GM19193 (cell line): Measurements from ENCODE around the gene CDHR3.

Source experiments
- POLR2A ChIP-seq: IDR thresholded peaks from 4 replicates; pipeline ENCODE4 v1.6.1; 2011; ENCODE audit not compliant: insufficient read depth, insufficient read length; ENCODE audit errors: extremely low read depth

Gene CDHR3

DNA sequence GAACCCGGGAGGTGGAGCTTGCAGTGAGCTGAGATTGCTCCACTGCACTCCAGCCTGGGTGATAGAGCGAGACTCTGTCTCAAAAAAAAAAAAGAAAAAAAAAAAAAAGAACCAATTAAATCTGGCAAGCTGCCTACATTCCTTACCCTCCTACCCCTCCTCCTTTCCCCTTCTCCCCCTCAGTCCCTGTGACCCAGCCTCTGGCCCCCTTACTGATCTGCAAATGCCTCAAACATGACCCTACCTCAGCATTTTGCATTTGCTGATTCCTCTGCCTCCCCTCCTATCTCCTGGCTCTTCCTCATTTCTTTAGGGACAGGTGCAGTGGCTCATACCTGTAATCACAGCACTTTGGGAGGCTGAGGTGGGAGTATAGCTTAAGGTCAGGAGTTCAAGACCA, 19.3 kb downstream of the CDHR3 start:
- no peak for TF ChIP-seq POLR2A

DNA sequence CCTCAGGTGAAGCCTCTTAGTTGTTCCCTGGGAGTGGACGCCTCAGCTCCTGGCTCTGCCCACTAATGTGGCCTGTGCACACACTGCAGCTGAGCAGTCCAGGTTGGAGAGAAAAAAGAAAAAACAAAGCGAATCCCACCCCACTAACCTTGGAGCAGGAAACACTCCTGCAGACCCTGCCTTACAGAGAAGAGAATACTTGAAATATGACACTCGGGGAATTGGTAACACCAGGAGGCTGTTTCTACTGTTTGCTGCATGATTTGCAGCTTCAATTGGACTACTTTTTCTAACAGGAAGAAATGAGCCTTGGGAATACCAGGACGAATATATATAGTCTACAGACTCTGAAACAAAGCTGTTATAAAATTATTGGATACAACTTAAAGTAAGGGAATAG, 22.2 kb downstream of the CDHR3 start:
- TF ChIP-seq POLR2A: no peak

DNA sequence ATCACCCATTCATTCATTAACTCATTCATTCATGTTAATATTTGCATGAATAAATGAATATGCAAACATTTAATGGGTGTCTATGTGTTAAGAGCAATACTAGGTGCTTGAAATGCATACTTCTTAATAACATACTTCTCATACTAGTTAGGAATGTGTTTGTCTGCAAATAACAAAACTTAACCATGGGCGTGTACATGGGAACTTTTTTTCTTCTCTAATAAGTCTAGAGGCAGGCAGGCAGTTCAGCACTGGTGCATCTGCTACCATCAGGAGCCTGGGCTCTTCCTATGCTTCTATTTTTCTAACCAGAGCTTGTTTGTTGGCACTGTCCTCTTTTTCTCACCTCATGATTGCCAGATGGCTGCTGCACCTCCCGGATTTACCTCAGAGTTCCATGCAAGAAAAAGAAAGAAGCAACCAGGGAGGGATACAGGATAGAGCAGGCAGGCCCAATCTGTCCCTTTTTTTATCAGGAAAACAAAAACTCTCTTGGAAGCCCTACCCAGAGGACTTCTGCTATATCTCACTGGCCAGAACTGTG, 22.7 kb downstream of the CDHR3 start:
- TF ChIP-seq POLR2A: no peak

DNA sequence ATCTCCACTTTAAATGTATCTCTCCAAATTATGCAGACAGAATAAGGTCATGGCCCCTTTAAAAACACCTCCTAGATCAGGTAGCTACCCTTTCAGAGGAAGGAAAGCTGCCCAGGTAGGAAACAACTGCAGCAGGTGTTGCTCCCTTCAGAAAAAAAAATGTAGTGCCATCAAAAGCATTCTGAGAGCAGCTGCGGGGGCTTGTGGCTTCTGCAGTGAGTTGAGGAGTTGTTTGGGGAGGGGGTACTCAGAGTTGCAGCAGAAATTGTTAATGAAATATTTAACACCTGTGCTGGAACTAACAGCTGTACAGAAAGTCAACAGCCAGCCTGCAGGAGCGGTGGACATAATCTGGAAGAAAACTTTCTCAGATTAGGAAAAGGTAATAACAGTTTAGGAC, 24.0 kb downstream of the CDHR3 start:
- TF ChIP-seq POLR2A: no peak

DNA sequence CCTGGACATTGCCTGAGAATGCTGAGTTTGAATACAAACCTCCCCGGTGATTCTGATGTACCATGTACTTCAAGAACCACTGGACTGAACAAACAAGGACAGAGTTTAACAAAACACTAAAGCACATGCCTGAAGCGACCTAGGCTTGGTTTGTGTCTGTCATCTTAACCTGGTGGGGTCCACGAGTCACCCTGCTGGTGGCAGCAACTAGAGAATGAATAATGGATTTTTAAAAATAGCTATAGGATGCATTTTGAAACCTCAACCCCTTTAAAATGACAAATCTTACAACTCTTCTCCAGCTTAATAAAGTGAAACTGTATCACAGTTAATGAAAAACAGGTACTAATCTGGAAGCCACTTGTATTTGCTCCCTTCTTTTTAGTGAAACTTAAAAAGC, 25.2 kb downstream of the CDHR3 start:
- TF ChIP-seq POLR2A: no peak

DNA sequence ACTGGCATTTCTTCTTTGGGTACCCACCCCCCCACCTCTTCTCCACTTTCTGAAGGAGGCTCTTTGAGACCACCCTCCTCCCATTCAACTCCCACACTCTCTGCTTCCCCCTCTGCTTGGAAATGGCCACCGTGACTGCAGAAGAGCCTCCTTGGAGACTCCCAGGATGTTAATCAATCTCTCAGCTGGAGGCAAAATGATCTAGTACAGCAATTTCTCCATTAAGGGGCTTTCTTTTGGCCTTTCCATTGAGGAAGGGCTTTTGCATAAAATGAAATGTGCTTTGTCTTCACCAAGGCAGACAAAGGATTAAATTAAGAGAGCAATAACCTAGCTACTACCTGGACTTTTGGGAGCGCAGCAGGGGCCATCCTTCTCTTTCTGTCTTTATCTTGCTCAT, 26.1 kb downstream of the CDHR3 start:
- no peak for TF ChIP-seq POLR2A

DNA sequence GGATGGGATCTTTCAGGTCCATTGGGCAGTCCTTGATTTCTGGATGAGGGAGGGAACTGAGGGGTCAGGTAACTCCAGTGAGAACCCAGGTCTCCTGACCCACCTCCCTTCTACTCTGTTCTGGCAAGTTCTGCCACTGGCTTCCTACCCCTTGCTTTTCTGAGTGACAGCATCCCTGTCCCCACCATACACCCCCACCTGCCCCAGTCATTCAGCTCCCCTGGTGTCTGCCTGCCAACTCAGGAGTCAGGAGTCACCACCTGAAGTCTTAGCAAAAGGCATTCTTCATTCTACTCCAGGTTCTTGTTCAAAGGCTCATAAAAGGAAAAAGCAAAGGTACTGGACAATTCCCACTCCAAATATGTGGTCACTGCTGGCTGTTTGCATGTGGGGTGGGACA, 26.6 kb downstream of the CDHR3 start:
- TF ChIP-seq POLR2A: no peak

DNA sequence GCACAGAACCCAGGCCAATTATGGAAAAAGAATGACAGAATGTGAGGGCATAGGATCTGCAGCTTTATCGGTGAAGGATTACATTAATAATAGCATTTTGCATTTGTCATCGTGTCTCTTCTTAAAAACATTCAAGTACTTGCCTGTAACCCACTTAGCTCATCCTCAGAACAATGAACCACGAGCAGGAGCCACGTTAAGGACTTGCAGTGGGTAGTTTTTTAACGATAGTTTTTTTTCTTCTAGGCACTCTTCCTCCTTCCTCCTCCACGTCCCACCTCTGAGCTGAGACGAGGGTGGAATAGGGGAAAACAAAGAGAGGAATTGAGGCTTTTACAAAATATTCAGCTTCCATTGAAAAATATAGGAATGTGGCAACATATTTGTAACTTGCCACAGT, 27.1 kb downstream of the CDHR3 start:
- TF ChIP-seq POLR2A: no peak

DNA sequence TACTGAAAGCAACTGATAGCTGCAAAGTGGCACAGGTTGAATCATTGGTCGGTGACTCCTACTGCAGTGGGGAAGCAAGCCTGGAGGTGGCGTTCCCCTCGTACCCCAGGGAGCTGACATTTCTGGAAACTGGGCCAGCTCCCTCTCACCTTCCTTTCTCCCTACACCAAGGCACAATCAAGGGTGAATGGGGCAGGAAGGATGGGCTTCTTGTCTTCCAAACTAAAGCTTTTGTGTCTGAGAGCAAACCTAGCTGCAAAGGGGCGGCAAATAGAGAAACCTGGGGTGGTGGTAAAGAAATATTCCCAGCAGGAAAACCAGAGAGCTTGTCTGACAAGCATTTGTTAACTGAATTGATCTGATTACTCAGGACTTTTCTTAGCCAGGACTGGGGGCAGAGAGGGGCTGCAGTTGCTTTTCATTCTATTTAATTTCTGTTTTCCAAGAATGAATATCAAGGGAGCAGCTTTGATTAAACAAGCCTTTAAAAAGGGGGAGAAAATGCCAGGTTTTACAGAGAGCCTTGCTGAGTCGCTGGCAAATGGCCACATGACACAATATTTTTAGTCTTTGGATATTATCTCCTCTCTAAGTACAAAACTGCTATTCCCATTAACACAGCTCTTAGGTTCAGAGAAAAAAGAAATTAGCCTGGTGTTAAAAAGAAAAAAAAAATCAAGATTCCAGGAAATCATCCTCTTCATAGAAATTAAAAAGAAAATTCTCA, 27.8 kb downstream of the CDHR3 start:
- no peak for TF ChIP-seq POLR2A

DNA sequence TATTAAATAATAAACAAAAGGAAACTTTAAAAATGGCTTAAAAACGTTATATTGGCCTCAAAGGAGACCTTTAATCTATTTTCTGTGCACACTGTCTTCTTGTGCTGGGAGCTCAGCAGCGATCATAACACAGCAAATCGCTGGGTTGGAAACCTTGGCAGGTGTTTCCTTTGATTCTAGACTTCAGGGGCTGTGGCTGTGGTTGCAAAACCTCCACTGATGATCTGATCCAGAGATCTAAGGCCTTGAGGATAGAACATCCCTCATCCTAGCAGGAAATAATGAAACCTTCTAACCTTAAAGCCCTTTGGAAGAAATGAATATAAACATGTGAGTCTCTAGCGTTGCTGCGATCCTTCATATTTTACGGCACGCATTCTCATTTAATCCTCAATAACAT, 29.8 kb downstream of the CDHR3 start:
- TF ChIP-seq POLR2A: no peak

DNA sequence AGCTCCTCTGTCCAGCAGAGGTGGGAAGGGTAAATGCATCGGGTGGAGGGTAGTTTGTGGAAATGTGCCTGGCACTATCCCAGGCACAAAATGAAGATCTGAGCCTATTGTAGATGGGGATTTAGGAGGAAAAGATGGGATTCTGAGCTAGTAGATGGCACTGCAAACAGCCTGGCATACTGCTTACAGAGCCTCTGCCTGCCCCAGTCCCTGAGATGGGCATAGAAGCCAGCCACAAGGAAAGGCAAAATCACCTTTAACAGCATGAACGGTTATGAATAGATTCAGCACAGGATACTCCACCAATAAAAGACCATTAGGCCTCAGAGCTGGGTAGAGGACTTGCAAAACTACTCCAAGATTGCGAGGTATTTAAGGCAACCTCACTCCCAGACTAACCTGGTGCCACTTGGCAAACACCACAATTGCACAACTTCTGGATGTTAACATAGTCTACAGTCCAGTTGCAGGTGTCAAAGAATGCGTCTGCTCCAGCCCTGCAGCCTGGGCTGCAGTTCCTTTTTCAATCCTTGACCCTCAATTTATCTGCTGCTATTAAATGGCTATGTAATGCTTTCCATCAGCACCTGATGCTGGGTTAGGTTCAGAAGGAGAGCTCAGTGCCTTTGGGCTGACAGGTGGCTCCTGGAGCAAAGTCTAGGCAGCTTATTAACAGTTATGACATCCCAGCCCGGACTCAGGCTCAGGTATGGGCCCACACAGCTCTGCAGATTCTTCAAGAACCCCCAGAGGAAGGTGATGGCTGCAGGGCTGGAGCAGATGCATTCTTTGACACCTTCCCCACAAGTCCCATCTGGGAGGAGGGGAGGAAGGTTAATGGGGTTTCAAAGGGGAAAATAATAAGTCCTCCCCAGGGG, 34.0 kb downstream of the CDHR3 start:
- TF ChIP-seq POLR2A: no peak

DNA sequence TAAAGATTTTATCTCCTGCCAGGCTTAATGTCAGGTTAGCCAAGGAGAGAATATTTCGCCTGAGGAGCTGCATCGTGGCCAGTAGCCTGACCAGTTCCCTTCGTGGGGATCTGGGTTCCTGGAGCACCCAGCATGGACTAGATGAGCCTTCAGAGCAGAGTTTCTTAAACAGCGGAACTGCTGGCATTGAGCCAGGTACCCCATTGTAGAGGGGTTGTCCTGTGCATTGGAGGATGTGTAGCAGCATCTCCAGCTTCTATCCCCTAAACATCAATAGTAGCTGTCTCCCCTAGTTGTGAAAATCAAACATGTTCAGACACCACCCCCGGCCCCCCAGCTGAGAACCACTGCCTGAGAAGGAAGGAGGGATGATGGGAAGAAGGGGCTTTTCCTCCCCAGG, 36.2 kb downstream of the CDHR3 start:
- no peak for TF ChIP-seq POLR2A

DNA sequence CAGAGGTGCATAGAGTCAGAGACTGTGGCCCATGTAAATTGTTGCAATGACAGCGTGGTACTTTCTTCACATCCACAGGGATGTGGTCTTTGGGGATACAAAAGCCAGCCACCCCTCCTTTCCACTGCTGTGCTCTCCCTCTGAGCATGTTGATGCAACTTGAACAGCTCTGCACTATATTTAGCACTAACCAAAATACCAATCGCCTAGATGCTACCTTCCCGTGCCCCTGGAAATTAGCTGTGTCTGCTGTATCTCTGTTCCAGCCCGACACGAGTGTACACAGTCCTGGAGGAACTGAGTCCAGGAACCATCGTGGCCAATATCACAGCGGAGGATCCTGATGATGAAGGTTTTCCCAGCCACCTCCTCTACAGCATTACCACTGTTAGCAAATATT, 38.1 kb downstream of the CDHR3 start:
- no peak for TF ChIP-seq POLR2A

DNA sequence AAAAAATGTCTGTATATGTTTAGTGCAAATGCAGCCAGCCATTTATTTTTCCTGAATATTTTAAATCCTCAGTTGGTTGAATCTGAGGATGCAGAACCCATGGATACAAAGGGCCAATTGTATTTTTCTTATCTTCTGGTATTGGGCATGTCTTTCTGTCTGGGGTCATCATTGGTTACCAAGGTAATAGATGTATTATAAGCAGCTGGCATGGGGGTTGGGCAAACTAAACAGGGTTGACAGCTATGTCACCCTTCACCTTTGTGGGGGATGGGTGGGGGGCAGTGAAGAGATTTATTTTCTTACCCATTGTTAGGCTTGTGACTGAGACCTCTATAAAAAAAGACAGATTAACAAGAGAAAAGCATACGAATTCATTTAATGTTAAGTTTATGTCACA, 38.8 kb downstream of the CDHR3 start:
- no peak for TF ChIP-seq POLR2A

DNA sequence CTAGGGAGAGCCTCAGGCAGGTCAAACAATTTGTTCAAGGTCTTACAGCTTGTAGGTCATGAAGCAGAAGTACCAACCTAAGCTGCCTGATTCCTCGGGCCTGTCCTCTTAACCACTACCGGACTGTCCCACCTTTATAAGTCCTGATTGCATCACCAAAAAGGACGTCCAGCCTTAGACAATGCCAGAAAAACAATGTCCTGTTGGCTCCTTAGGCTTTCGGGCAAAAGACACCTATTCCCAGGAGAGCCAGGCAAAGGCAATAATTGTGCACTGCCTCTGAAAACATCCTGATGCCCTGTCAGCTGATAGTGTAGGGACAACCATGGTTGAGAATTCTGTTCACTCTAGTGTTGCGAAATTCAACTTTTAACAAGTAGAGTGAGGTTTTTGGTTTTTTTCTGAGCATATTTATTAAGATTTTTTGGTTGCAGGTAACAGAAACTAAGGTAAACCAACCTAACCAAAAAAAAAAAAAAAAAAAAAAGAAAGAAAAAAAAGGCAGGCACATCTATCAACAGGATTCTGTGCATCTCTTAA, 40.5 kb downstream of the CDHR3 start:
- TF ChIP-seq POLR2A: no peak

DNA sequence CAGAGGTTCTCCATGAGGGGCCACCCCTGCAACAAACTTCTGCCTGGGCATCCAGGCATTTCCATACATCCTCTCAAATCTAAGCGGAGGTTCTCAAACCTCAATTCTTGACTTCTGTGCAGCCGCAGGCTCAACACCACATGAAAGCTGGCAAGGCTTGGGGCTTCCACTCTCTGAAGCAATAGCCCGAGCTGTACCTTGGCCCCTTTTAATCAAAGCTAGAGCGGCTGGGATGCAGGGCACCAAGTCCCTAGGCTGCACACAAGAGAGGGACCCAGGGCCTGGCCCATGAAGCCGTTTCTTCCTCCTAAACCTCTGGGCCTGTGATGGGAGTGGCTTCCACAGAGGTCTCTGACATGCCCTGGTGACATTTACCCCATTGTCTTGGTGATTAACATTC, 43.8 kb downstream of the CDHR3 start:
- no peak for TF ChIP-seq POLR2A
